Esophagus squamous epithelium (tissue), 4 donors: ENCODE data around the gene OSBPL5.

Experiments
- POLR2A ChIP-seq, 4 donors: fragments of 450-650 bp; IDR thresholded peaks; one replicate each; pipeline ENCODE4 v1.6.1; 2017; ENCODE audit warnings: antibody characterized with exemption in 4 of 4, mild to moderate bottlenecking in 4 of 4, moderate library complexity in 3 of 4
- TF ChIP-seq, protein P1 (sequence below), 6 experiments: fragments of 450-650 bp in 4 of 6; fragments of 200-600 bp in 2 of 6; sonication (generic) in 2 of 6; IDR thresholded peaks; one replicate each; pipeline ENCODE4 v1.5.1; 2016 to 2019; ENCODE audit warnings: antibody characterized with exemption in 6 of 6, mild to moderate bottlenecking in 4 of 6, moderate library complexity in 4 of 6

GRCh38 chr11:3174387-3174786 lies 9.3 kb upstream of the OSBPL5 start:
- no peak for TF ChIP-seq POLR2A (IDR thresholded peaks at IDR 0.05)
- TF ChIP-seq, protein P1, sequence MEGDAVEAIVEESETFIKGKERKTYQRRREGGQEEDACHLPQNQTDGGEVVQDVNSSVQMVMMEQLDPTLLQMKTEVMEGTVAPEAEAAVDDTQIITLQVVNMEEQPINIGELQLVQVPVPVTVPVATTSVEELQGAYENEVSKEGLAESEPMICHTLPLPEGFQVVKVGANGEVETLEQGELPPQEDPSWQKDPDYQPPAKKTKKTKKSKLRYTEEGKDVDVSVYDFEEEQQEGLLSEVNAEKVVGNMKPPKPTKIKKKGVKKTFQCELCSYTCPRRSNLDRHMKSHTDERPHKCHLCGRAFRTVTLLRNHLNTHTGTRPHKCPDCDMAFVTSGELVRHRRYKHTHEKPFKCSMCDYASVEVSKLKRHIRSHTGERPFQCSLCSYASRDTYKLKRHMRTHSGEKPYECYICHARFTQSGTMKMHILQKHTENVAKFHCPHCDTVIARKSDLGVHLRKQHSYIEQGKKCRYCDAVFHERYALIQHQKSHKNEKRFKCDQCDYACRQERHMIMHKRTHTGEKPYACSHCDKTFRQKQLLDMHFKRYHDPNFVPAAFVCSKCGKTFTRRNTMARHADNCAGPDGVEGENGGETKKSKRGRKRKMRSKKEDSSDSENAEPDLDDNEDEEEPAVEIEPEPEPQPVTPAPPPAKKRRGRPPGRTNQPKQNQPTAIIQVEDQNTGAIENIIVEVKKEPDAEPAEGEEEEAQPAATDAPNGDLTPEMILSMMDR (IDR thresholded peaks at IDR 0.05): no peak
